Left ventricle myocardium superior (tissue), 1 donor: ENCODE results near the gene FBN1. TPM values are rescaled to one million over a fixed set of nuclear protein-coding genes. Genes with fewer than 3 reads are reported as not detected.

Experiments
- ATAC-seq: fragments of 200-7000 bp; cut with Tn5 transposase; one replicate; pipeline ENCODE4 v1.9.1; 2020; ENCODE audit warnings: mild to moderate bottlenecking, moderate library complexity
- DNase-seq: peaks from one replicate; pipeline ENCODE4 v3.0.0-alpha.2; 2020
- intact Hi-C: fragments of 100-400 bp; cut with micrococcal nuclease; formaldehyde crosslinking; loops from one replicate; pipeline ENCODE4 v1.11.0; 2022
- total RNA-seq: library from RNA; stranded (reverse); fragmentation: NEBNext Ultra II Directional; extraction: Animal tissue kit (Norgen Biotek cat#: 25700); gene quantifications from one replicate; pipeline ENCODE4 v1.2.1, GENCODE V29; 2021
- donor health status: DM: no; HTN: yes; CAD: no; lungs with severe emphysema.

Gene FBN1
- total RNA-seq, 1 donor from 2014 or later, result 27.6 TPM

DNA sequence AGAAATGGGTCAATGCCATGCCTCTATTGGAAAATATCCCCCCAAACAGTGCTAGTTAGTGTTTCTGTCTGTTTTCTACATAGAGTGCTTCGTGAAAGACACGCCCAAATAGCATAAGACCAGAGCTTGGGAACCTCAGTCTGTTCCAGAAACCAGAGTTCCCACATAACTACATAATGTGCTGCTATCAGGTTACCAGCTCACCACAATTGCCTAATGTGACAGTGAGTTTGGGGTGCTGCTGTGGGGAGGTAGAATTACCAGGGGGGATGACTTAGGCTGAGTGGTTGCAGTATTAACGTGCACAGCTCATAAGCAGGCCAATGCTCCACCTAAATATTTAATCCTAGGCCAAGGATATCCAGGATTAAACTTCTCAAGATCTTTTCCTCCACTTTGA, 275.0 kb downstream of the FBN1 start:
- ATAC-seq (no peak), DNase-seq (no peak)
- intact Hi-C loops, result no loop called here

DNA sequence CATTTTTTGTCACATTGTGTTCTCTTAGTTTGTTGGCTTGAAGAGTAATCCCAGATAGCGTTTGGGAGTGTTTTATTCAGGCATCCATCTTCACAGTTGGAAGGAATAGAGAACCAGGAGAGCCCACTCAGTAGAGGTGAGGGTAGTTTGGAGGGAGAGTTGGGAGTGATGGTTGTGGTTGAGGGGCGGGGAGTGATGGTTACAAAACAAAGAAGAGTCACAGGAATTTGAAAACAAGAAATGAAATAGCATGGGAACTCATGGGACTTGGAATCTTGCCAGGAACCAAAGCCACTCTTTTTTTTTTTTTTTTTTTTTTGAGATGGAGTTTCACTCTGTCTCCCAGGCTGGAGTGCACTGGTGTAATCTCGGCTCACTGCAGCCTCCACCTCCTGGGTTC, 278.0 kb downstream of the FBN1 start:
- DNase-seq (no peak), ATAC-seq (peak; percentile 67)
- intact Hi-C loops, result no loop called here

GRCh38 chr15:48366584-48367312, 278.8 kb downstream of the FBN1 start:
- ATAC-seq, result peak; percentile 90
- intact Hi-C loops, result no loop called here
- no peak for DNase-seq

GRCh38 chr15:48365575-48365974, 279.9 kb downstream of the FBN1 start:
- no peak for DNase-seq
- intact Hi-C loops, result no loop called here
- no peak for ATAC-seq

GRCh38 chr15:48363474-48363873, 282.0 kb downstream of the FBN1 start:
- intact Hi-C loops, result no loop called here
- ATAC-seq (no peak), DNase-seq (no peak)

- intact Hi-C loops, result no loop called here
- ATAC-seq (no peak), DNase-seq (no peak)
Measured at GRCh38 chr15:48361685-48362084, 283.8 kb downstream of the FBN1 start.

DNA sequence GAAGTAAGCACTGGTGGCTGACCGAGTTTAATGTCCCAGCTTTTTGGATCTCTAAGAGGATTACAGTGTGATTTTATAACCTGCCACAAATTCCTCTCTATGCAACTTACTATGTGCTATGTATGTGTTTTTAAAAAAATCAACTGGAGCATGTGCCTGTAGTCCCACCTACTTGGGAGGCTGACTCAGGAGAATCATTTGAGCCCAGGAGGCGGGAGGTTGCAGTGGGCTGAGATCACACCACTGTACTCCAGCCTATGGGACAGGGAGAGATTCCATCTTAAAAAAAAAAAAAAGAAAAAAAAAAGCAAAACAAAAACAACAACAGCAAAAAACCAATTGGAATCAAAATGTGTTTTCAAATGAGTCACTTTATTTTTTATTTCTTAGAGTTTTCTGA, 284.7 kb downstream of the FBN1 start:
- no peak for ATAC-seq
- intact Hi-C loops, result no loop called here
- no peak for DNase-seq

Other genes starting within 250 kb of the FBN1 start
- 1.3 TPM for gene CEP152, start 165.4 kb upstream of the FBN1 start, total RNA-seq
- gene EID1, start 232.4 kb upstream of the FBN1 start, total RNA-seq, result 223 TPM